Activated CD8-positive, alpha-beta memory T cell treated with anti-CD3 and anti-CD28 coated beads, Interleukin-2, amount 10 ng/mL, durations not matched to agents 7 days and 5 days (primary cell): ENCODE measurements around the gene HSPD1. TPM values are rescaled to one million over a fixed set of nuclear protein-coding genes. Genes with fewer than 3 reads are reported as not detected.
"Not testable (repeated sequence)": the region's sequence is repeated elsewhere in the genome, so short reads cannot be mapped to it uniquely, and the experiment has no call there.

Experiments used
- ATAC-seq: fragments of 150-1000 bp; cut with Tn5 transposase; one replicate; pipeline ENCODE4 v1.10.0; 2021; ENCODE audit warnings: moderate library complexity
- CTCF ChIA-PET: fragments of 350-600 bp; sonication (Branson Sonifier 250); formaldehyde crosslinking; loops from one replicate; lab custom pipeline; 2021; ENCODE audit warnings: antibody characterized with exemption; lab: Charles Lee
- DNase-seq: peaks from one replicate; pipeline ENCODE4 v3.0.0-alpha.2; 2020
- H3K27ac Mint-ChIP-seq: one replicate; pipeline ENCODE4 v1.8.0; 2021; ENCODE audit warnings: mild to moderate bottlenecking, mixed read lengths
- H3K27me3 Mint-ChIP-seq: one replicate; pipeline ENCODE4 v1.8.0; 2021; ENCODE audit warnings: mixed read lengths
- H3K36me3 Mint-ChIP-seq: one replicate; pipeline ENCODE4 v1.8.0; 2021; ENCODE audit warnings: mild to moderate bottlenecking, mixed read lengths
- H3K4me1 Mint-ChIP-seq: one replicate; pipeline ENCODE4 v1.8.0; 2021; ENCODE audit warnings: mixed read lengths
- H3K4me3 Mint-ChIP-seq: one replicate; pipeline ENCODE4 v1.8.0; 2021; ENCODE audit warnings: mild to moderate bottlenecking, moderate library complexity, mixed read lengths
- H3K9me3 Mint-ChIP-seq: one replicate; pipeline ENCODE4 v1.8.0; 2022; ENCODE audit warnings: low read depth, mixed read lengths
- total RNA-seq, 2 experiments: library from RNA; stranded (reverse); gene quantifications; one replicate each; pipeline ENCODE4 v1.2.3, GENCODE V29; 2021

The HSPD1 gene
- total RNA-seq, 2 experiments from 2014 or later, result 298 to 427 TPM

- ATAC-seq, H3K9me3 Mint-ChIP-seq, H3K36me3 Mint-ChIP-seq, H3K4me3 Mint-ChIP-seq, H3K27me3 Mint-ChIP-seq, H3K27ac Mint-ChIP-seq, DNase-seq: not testable (repeated sequence)
- peaks cover 28% of the 10 kb centered on the region for H3K4me1 Mint-ChIP-seq
- CTCF ChIA-PET, result interaction anchor here (0.9 to 1.8 kb wide), 4 partner anchors 8 to 26 kb away, joined by 3 to 4 read pairs (median 4); partner anchors contain the start of gene SF3B1
Measured at GRCh38 chr2:197450935-197451358, 48.7 kb downstream of the HSPD1 start.

GRCh38 chr2:197450465-197450864, 49.2 kb downstream of the HSPD1 start:
- Mint-ChIP-seq H3K36me3 (peaks cover 3% of the 10 kb centered on the region), H3K4me1 (peaks cover 23% of the 10 kb centered on the region), H3K9me3 (no peaks in the 10 kb centered on the region), H3K27ac (no peak overlapping the region), H3K4me3 (no peak overlapping the region), H3K27me3 (peaks cover 3% of the 10 kb centered on the region)
- ATAC-seq (no peak), DNase-seq (no peak)
- CTCF ChIA-PET, result interaction anchor here (1.1 to 1.8 kb wide), 2 partner anchors 11 to 15 kb away, joined by 4 read pairs; partner anchors contain the start of gene SF3B1

DNA sequence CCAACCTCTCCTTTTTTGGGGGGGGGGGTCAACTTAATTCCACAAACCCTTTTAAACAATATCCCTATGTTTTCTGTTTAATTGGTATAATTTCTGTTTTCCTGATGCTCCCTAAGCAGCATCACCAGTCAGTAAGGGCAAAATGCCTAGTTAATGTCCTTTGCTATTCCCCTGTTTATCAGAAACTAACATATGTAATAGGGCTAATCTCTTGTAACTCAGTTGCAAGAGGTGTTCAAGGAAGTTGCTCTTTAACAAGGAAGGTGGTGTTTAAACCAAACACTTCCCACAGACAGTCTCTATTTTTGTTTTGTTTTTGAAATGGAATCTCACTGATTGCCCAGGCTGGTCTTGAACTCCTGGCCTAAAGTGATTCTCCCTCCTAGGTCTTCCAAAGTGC, 52.8 kb downstream of the HSPD1 start:
- no peak for DNase-seq
- CTCF ChIA-PET, result no interaction called here
- Mint-ChIP-seq H3K27me3 (peaks cover 3% of the 10 kb centered on the region), H3K36me3 (no peaks in the 10 kb centered on the region), H3K4me1 (peaks cover 9% of the 10 kb centered on the region), H3K27ac (no peak overlapping the region), H3K9me3 (no peaks in the 10 kb centered on the region), H3K4me3 (no peak overlapping the region)
- ATAC-seq, result no peak

GRCh38 chr2:197445746-197446145, 53.9 kb downstream of the HSPD1 start:
- peaks cover 3% of the 10 kb centered on the region for H3K4me1 Mint-ChIP-seq
- no peaks in the 10 kb centered on the region for H3K9me3 Mint-ChIP-seq
- ATAC-seq (no peak), DNase-seq (no peak)
- H3K27me3 Mint-ChIP-seq, result peaks cover 3% of the 10 kb centered on the region
- CTCF ChIA-PET, result no interaction called here
- no peak overlapping the region for H3K4me3 Mint-ChIP-seq
- no peak overlapping the region for H3K27ac Mint-ChIP-seq
- no peaks in the 10 kb centered on the region for H3K36me3 Mint-ChIP-seq

GRCh38 chr2:197442857-197443256, 56.8 kb downstream of the HSPD1 start:
- no peak overlapping the region for H3K27ac Mint-ChIP-seq
- H3K4me3 Mint-ChIP-seq, result no peak overlapping the region
- ATAC-seq (no peak), DNase-seq (no peak)
- CTCF ChIA-PET, result interaction anchor here (1.7 kb wide), 1 partner anchor 9 kb away, joined by 4 read pairs; no protein-coding TSS in a partner anchor
- H3K27me3 Mint-ChIP-seq, result peaks cover under 1% of the 10 kb centered on the region
- no peaks in the 10 kb centered on the region for H3K9me3 Mint-ChIP-seq
- peaks cover 3% of the 10 kb centered on the region for H3K4me1 Mint-ChIP-seq
- H3K36me3 Mint-ChIP-seq, result no peaks in the 10 kb centered on the region

DNA sequence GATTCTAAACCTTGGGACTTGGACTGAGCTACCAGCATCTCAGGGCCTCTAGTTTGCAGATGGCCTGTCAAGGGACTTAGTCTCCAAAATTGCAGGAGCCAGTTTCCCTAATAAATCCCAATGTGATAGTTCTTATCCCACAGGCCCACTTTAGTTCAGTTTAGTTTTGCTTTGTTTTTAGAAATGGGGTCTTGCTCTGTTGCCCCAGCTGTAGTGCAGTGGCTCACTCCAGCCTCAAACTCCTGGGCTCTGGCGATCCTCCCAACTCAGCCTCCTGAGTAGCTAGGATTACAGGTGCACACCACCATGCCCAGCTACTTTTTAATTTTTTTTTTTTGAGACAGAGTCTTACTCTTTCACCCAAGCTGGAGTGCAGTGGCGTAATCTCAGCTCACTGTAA, 62.3 kb downstream of the HSPD1 start:
- no peak for DNase-seq
- CTCF ChIA-PET, result interaction anchor here (1.7 kb wide), 1 partner anchor 16 kb away, joined by 6 read pairs; the partner anchor contains the start of gene COQ10B
- no peak overlapping the region for H3K27ac Mint-ChIP-seq
- no peaks in the 10 kb centered on the region for H3K27me3 Mint-ChIP-seq
- no peak for ATAC-seq
- no peak overlapping the region for H3K4me3 Mint-ChIP-seq
- peaks cover 5% of the 10 kb centered on the region for H3K36me3 Mint-ChIP-seq
- H3K4me1 Mint-ChIP-seq, result peaks cover 19% of the 10 kb centered on the region
- no peaks in the 10 kb centered on the region for H3K9me3 Mint-ChIP-seq

Other genes with a start within 250 kb of the HSPD1 start
- 100 to 1,000 TPM; 210 to 249 TPM for gene ANKRD44, start 189.1 kb downstream of the HSPD1 start, total RNA-seq
- 100 to 1,000 TPM; 266 to 298 TPM for gene SF3B1, start 64.8 kb downstream of the HSPD1 start, total RNA-seq
- gene COQ10B, start 46.3 kb downstream of the HSPD1 start, total RNA-seq, result 10 to 100 TPM; 25.9 to 26.6 TPM
- gene HSPE1, start 539 bp upstream of the HSPD1 start, total RNA-seq, result 100 to 1,000 TPM; 149 to 170 TPM
- gene MOB4, start 16.2 kb upstream of the HSPD1 start, total RNA-seq, result 10 to 100 TPM; 18.0 to 24.5 TPM
- gene RFTN2, start 175.7 kb upstream of the HSPD1 start, total RNA-seq, result not detected
- gene MARS2, start 205.5 kb upstream of the HSPD1 start, total RNA-seq, result 10 to 100 TPM; 17.8 to 22.0 TPM